Nephron (organoid): ENCODE data around the gene PRR30.

Experiments
- H3K27ac Mint-ChIP-seq, 3 experiments: 2 replicates each; pipeline ENCODE4 v1.8.0; 2020; ENCODE audit warnings: mixed read lengths in 3 of 3, mild to moderate bottlenecking in 2 of 3, moderate library complexity in 1 of 3
- H3K27me3 Mint-ChIP-seq: 2 replicates; pipeline ENCODE4 v1.8.0; 2021; ENCODE audit warnings: low read depth, mild to moderate bottlenecking, moderate library complexity, mixed read lengths
- H3K36me3 Mint-ChIP-seq: 2 replicates; pipeline ENCODE4 v1.8.0; 2020; ENCODE audit warnings: low read depth, mixed read lengths
- H3K4me1 Mint-ChIP-seq: 2 replicates; pipeline ENCODE4 v1.8.0; 2020; ENCODE audit warnings: mixed read lengths
- H3K4me3 Mint-ChIP-seq, 3 experiments: 2 replicates each; pipeline ENCODE4 v1.8.0; 2020; ENCODE audit warnings: mild to moderate bottlenecking in 3 of 3, mixed read lengths in 3 of 3, moderate library complexity in 2 of 3
- H3K9me3 Mint-ChIP-seq: 2 replicates; pipeline ENCODE4 v1.8.0; 2020; ENCODE audit warnings: mixed read lengths
- CTCF ChIP-seq, 3 experiments: fragments of 200-600 bp; sonication (generic); IDR thresholded peaks; one replicate each; pipeline ENCODE4 v1.5.0; 2021; ENCODE audit warnings: antibody characterized with exemption in 3 of 3; ENCODE audit not compliant: unreplicated experiment in 3 of 3

Gene PRR30

GRCh38 chr2:27145682-27146081 is 6.5 kb upstream of the PRR30 start:
- Mint-ChIP-seq H3K27me3 (peaks cover 6% of the 10 kb centered on the region), H3K4me3 (no peak overlapping the region), H3K36me3 (no peaks in the 10 kb centered on the region), H3K27ac (peak overlapping the region; percentile 10 to 50 (median 27)), H3K9me3 (peaks cover 8% of the 10 kb centered on the region), H3K4me1 (peaks cover 30% of the 10 kb centered on the region)
- no peak for TF ChIP-seq CTCF (IDR thresholded peaks at IDR 0.05; ENCODE audit: unreplicated experiment in 3 of 3)

GRCh38 chr2:27143285-27143684 is 4.1 kb upstream of the PRR30 start:
- Mint-ChIP-seq H3K27ac (no peak overlapping the region), H3K4me1 (peaks cover 15% of the 10 kb centered on the region), H3K9me3 (peaks cover 8% of the 10 kb centered on the region), H3K27me3 (peaks cover 6% of the 10 kb centered on the region), H3K36me3 (no peaks in the 10 kb centered on the region), H3K4me3 (no peak overlapping the region)
- TF ChIP-seq CTCF (IDR thresholded peaks at IDR 0.05; ENCODE audit: unreplicated experiment in 3 of 3), result no peak

GRCh38 chr2:27138111-27138510 is 1.1 kb downstream of the PRR30 start:
- Mint-ChIP-seq H3K4me1 (peaks cover 9% of the 10 kb centered on the region), H3K27ac (peak overlapping the region in 2 of 3 experiments; percentile 35 to 51), H3K27me3 (peaks cover 2% of the 10 kb centered on the region), H3K4me3 (peak overlapping the region in 2 of 3 experiments; percentile 48), H3K9me3 (peaks cover 3% of the 10 kb centered on the region), H3K36me3 (peaks cover 6% of the 10 kb centered on the region)
- no peak for TF ChIP-seq CTCF (IDR thresholded peaks at IDR 0.05; ENCODE audit: unreplicated experiment in 3 of 3)

- peak overlapping the region in 1 of 3 experiments; percentile 51 for H3K27ac Mint-ChIP-seq
- H3K27me3 Mint-ChIP-seq, result no peaks in the 10 kb centered on the region
Observed at GRCh38 chr2:27137322-27137935, 1.8 kb downstream of the PRR30 start.

GRCh38 chr2:27136751-27137150 is 2.5 kb downstream of the PRR30 start:
- H3K4me1 Mint-ChIP-seq, result peaks cover 13% of the 10 kb centered on the region
- H3K9me3 Mint-ChIP-seq, result no peaks in the 10 kb centered on the region
- H3K27me3 Mint-ChIP-seq, result no peaks in the 10 kb centered on the region
- peaks cover 10% of the 10 kb centered on the region for H3K36me3 Mint-ChIP-seq
- peak overlapping the region in 1 of 3 experiments; percentile 66 for H3K27ac Mint-ChIP-seq
- TF ChIP-seq CTCF (IDR thresholded peaks at IDR 0.05; ENCODE audit: unreplicated experiment in 3 of 3), result no peak
- H3K4me3 Mint-ChIP-seq, result peak overlapping the region in 2 of 3 experiments; percentile 19 to 30

More at GRCh38 chr2:27137322-27137935, 1.8 kb downstream of the PRR30 start:
- no peak for TF ChIP-seq CTCF (IDR thresholded peaks at IDR 0.05; ENCODE audit: unreplicated experiment in 3 of 3)
- Mint-ChIP-seq H3K4me3 (peak overlapping the region in 1 of 3 experiments; percentile 48), H3K9me3 (no peaks in the 10 kb centered on the region), H3K36me3 (peaks cover 10% of the 10 kb centered on the region), H3K4me1 (peaks cover 13% of the 10 kb centered on the region)

GRCh38 chr2:27135478-27135955 is 3.7 kb downstream of the PRR30 start:
- peaks cover 18% of the 10 kb centered on the region for H3K36me3 Mint-ChIP-seq
- no peaks in the 10 kb centered on the region for H3K27me3 Mint-ChIP-seq
- no peak for TF ChIP-seq CTCF (IDR thresholded peaks at IDR 0.05; ENCODE audit: unreplicated experiment in 3 of 3)
- H3K27ac Mint-ChIP-seq, result peak overlapping the region; percentile 68 to 87 (median 72)
- H3K4me3 Mint-ChIP-seq, result peak overlapping the region; percentile 91 to 97 (median 96)
- no peaks in the 10 kb centered on the region for H3K9me3 Mint-ChIP-seq
- peaks cover 13% of the 10 kb centered on the region for H3K4me1 Mint-ChIP-seq
